AML-193 (cell line): ENCODE data around the gene DYNLRB1.
"Not testable (repeated sequence)": the region's sequence is repeated elsewhere in the genome, so short reads cannot be mapped to it uniquely, and the experiment has no call there.

Experiments used
- DNase-seq, 2 experiments: peaks; one replicate each; lab custom pipeline; 2025; lab: John Stamatoyannopoulos, UW

Gene DYNLRB1

GRCh38 chr20:34511891-34512265, 4.3 kb upstream of the DYNLRB1 start:
- no peak for DNase-seq

GRCh38 chr20:34512266-34512954, 3.8 kb upstream of the DYNLRB1 start:
- DNase-seq, result no peak

GRCh38 chr20:34512955-34513419, 3.2 kb upstream of the DYNLRB1 start:
- DNase-seq, result no peak

GRCh38 chr20:34514034-34514433, 2.2 kb upstream of the DYNLRB1 start:
- not testable (repeated sequence) for DNase-seq

- DNase-seq, result no peak
Measured at GRCh38 chr20:34514897-34515483, 1.2 kb upstream of the DYNLRB1 start.

GRCh38 chr20:34515484-34516246, 557 bp upstream of the DYNLRB1 start:
- peak; percentile 58 to 64 for DNase-seq

GRCh38 chr20:34517114-34517505, 888 bp downstream of the DYNLRB1 start:
- DNase-seq, result peak in 1 of 2 experiments; percentile 29

- DNase-seq, result not testable (repeated sequence)
Measured at GRCh38 chr20:34518863-34519262, 2.6 kb downstream of the DYNLRB1 start.

- DNase-seq, result not testable (repeated sequence)
Measured at GRCh38 chr20:34519841-34520240, 3.6 kb downstream of the DYNLRB1 start.

- peak; percentile 19 to 29 for DNase-seq
Measured at GRCh38 chr20:34522969-34523871, 7.0 kb downstream of the DYNLRB1 start.

GRCh38 chr20:34524426-34524825, 8.2 kb downstream of the DYNLRB1 start:
- no peak for DNase-seq

- no peak for DNase-seq
Measured at GRCh38 chr20:34525342-34525708, 9.1 kb downstream of the DYNLRB1 start.

GRCh38 chr20:34525709-34526416, 9.6 kb downstream of the DYNLRB1 start:
- no peak for DNase-seq

- no peak for DNase-seq
Measured at GRCh38 chr20:34526466-34526865, 10.2 kb downstream of the DYNLRB1 start.

- DNase-seq, result no peak
Measured at GRCh38 chr20:34527016-34527415, 10.8 kb downstream of the DYNLRB1 start.

- DNase-seq, result no peak
Measured at GRCh38 chr20:34528921-34529297, 12.7 kb downstream of the DYNLRB1 start.

- DNase-seq, result no peak
Measured at GRCh38 chr20:34529742-34530141, 13.5 kb downstream of the DYNLRB1 start.

- no peak for DNase-seq
Measured at GRCh38 chr20:34530342-34530741, 14.1 kb downstream of the DYNLRB1 start.

GRCh38 chr20:34531608-34532265, 15.5 kb downstream of the DYNLRB1 start:
- no peak for DNase-seq

- no peak for DNase-seq
Measured at GRCh38 chr20:34532320-34532719, 16.1 kb downstream of the DYNLRB1 start.

- no peak for DNase-seq
Measured at GRCh38 chr20:34532756-34533155, 16.5 kb downstream of the DYNLRB1 start.
